Tibial nerve (tissue), 4 donors: ENCODE data around the gene TMCO4. TPM values are rescaled to one million over a fixed set of nuclear protein-coding genes. Genes with fewer than 3 reads are reported as not detected.

Source experiments
- DNase-seq, 2 donors: peaks; one replicate each; pipeline ENCODE4 v3.0.0-alpha.2; 2019; ENCODE audit warnings: low spot score in 2 of 2
- H3K27ac ChIP-seq, 4 donors: fragments of 200-600 bp; sonication (generic) in 3 of 4; one replicate each; pipeline ENCODE4 v1.5.1; 2017 to 2019; ENCODE audit warnings: mild to moderate bottlenecking in 1 of 4
- H3K27me3 ChIP-seq, 2 donors: fragments of 200-600 bp; sonication (generic) in 1 of 2; one replicate each; pipeline versions ENCODE4 v1.5.1 to v1.6.0; 2017 to 2019
- H3K36me3 ChIP-seq, 3 donors: fragments of 200-600 bp; sonication (generic); one replicate each; pipeline ENCODE4 v1.5.1; 2018 to 2019
- H3K4me1 ChIP-seq, 4 donors: fragments of 200-600 bp; sonication (generic) in 3 of 4; one replicate each; pipeline ENCODE4 v1.5.1; 2017 to 2019
- H3K4me3 ChIP-seq, 4 donors: fragments of 200-600 bp; sonication (generic) in 3 of 4; one replicate each; pipeline ENCODE4 v1.5.1; 2017 to 2019; ENCODE audit warnings: mild to moderate bottlenecking in 1 of 4, moderate library complexity in 1 of 4
- H3K9me3 ChIP-seq, 4 donors: fragments of 200-600 bp; sonication (generic) in 3 of 4; one replicate each; pipeline ENCODE4 v1.5.1; 2017 to 2019
- EP300 ChIP-seq, 2 donors: sonication (generic); formaldehyde crosslinking; IDR thresholded peaks; one replicate each; pipeline ENCODE4 v1.6.1; 2017; ENCODE audit warnings: antibody characterized with exemption in 2 of 2, mild to moderate bottlenecking in 1 of 2
- POLR2A ChIP-seq, 2 donors: fragments of 450-650 bp; IDR thresholded peaks; one replicate each; pipeline ENCODE4 v1.6.1; 2017; ENCODE audit warnings: antibody characterized with exemption in 2 of 2, mild to moderate bottlenecking in 2 of 2, moderate library complexity in 2 of 2
- WGBS, 2 donors: methylation state at CpG; one replicate each; pipeline ENCODE4 v1.1.5; 2018; 5-methylcytosine and 5-hydroxymethylcytosine counted together
- total RNA-seq, 4 donors: library from RNA; depleted of rRNA; stranded (reverse); fragments of >200 nt; gene quantifications; one replicate each; pipeline ENCODE4 v1.1.0, GENCODE V29; 2016
- TF ChIP-seq, protein P1 (sequence below), 5 experiments: fragments of 200-600 bp in 3 of 5; fragments of 450-650 bp in 2 of 5; sonication (generic) in 3 of 5; IDR thresholded peaks; one replicate each; pipeline ENCODE4 v1.5.1; 2016 to 2019; ENCODE audit warnings: antibody characterized with exemption in 5 of 5, mild to moderate bottlenecking in 3 of 5, moderate library complexity in 2 of 5

TMCO4 gene
- total RNA-seq, 4 donors from 2014 or later, result 19.3 to 37.5 (median 29.3) TPM

DNA sequence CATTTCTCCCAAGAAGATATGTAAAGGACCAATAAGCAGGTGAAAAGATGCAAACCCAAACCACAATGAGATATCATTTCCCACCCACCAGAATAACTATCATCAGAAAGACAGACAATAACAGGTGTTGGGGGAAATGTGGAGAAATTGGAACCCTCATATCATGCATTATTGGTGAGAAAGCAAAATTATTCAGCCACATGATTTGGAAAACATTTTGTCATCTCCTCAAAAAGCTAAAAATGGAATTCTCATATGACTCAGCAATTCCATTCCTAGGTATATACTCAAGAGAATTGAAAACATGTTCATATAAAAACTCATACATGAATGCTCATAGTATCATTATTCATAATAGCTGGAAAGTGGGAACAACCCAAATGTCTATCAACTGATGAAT, 40.5 kb upstream of the TMCO4 start:
- Histone ChIP-seq H3K27me3 (no peaks in the 10 kb centered on the region), H3K4me1 (peaks cover 0 to 8% (median 3%) of the 10 kb centered on the region in 4 donors), H3K27ac (no peak overlapping the region), H3K9me3 (no peaks in the 10 kb centered on the region), H3K4me3 (no peak overlapping the region), H3K36me3 (no peaks in the 10 kb centered on the region)
- TF ChIP-seq, protein P1, sequence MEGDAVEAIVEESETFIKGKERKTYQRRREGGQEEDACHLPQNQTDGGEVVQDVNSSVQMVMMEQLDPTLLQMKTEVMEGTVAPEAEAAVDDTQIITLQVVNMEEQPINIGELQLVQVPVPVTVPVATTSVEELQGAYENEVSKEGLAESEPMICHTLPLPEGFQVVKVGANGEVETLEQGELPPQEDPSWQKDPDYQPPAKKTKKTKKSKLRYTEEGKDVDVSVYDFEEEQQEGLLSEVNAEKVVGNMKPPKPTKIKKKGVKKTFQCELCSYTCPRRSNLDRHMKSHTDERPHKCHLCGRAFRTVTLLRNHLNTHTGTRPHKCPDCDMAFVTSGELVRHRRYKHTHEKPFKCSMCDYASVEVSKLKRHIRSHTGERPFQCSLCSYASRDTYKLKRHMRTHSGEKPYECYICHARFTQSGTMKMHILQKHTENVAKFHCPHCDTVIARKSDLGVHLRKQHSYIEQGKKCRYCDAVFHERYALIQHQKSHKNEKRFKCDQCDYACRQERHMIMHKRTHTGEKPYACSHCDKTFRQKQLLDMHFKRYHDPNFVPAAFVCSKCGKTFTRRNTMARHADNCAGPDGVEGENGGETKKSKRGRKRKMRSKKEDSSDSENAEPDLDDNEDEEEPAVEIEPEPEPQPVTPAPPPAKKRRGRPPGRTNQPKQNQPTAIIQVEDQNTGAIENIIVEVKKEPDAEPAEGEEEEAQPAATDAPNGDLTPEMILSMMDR (IDR thresholded peaks at IDR 0.05), result no peak
- TF ChIP-seq EP300 (IDR thresholded peaks at IDR 0.05) (no peak), POLR2A (IDR thresholded peaks at IDR 0.05) (no peak)
- no peak for DNase-seq

DNA sequence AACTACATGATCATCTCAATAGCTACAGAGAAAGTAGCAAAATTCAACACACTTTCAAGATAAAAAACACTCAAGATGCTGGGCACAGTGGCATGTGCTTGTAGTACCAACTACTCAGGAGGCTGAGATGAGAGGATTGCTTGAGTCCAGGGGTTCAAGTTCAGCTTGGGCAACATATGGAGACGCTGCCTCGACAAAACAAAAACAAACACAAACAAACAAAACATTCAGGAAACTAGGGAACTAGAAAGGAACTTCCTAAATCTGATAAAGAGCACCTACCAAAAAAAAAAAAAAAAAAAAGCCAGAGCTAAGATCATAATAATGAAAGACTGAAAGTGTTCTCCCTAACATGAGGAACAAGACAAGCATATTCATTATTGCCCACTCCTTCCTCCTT, 38.1 kb upstream of the TMCO4 start:
- no peak for DNase-seq
- H3K27me3 ChIP-seq, result no peaks in the 10 kb centered on the region
- 48 to 75% methylated on average over 2 of the region's 2 CpGs for WGBS, 2 donors

DNA sequence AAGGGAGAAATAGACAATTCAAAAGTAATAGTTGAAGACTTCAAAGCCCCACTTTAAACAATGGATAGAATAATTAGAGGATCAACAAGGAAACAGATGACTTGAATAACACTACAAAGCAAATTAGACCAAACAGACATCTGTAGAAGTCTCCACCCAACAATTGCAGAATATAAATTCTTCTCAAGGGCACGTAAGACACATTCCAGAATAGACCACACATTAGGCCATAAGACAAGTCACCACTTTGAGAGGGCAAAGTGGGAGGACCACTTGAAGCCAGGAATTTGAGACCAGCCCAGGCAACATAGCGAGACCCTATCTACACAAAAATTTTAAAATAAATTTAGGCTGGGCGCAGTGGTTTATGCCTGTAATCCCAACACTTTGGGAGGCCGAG, 35.9 kb upstream of the TMCO4 start:
- no peaks in the 10 kb centered on the region for H3K4me1 ChIP-seq
- H3K27me3 ChIP-seq, result peaks cover 0 to 8% of the 10 kb centered on the region in 2 donors
- WGBS, 2 donors, result 88 to 90% methylated on average over 4 of the region's 4 CpGs

More for the DNA sequence above, 38.1 kb upstream of the TMCO4 start:
- Histone ChIP-seq H3K4me1 (no peaks in the 10 kb centered on the region), H3K9me3 (no peaks in the 10 kb centered on the region), H3K4me3 (no peak overlapping the region), H3K27ac (no peak overlapping the region), H3K36me3 (no peaks in the 10 kb centered on the region)
- no peak for TF ChIP-seq POLR2A (IDR thresholded peaks at IDR 0.05)

DNA sequence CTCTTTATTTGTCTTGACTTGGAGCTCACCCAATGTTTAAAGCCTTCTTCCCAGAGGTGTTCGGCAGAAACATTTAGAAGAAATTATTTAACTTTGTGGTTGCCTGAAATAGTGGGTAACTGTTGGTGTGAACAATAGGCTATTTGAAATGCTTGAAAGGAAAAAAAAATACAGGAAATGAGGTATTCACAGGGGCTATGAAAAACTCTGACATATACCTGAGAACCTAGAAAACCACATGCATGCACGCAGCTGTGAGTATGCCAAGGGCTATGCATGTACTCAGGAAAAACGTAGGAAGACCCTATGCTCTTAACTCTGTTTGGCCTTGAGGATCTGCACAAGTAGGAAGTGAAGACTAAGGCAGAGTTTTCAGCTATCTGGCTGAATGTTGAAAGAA, 31.7 kb upstream of the TMCO4 start:
- Histone ChIP-seq H3K9me3 (peaks cover 0 to 6% (median 0%) of the 10 kb centered on the region in 4 donors), H3K27me3 (peaks cover 0 to 8% of the 10 kb centered on the region in 2 donors), H3K4me1 (no peaks in the 10 kb centered on the region), H3K36me3 (no peaks in the 10 kb centered on the region), H3K27ac (no peak overlapping the region), H3K4me3 (no peak overlapping the region)
- TF ChIP-seq, protein P1 (IDR thresholded peaks at IDR 0.05), result no peak
- TF ChIP-seq EP300 (IDR thresholded peaks at IDR 0.05), result no peak
- no peak for TF ChIP-seq POLR2A (IDR thresholded peaks at IDR 0.05)
- DNase-seq, result no peak
- WGBS, 2 donors, result 77 to 78% methylated on average over 3 of the region's 3 CpGs

More for the DNA sequence above, 35.9 kb upstream of the TMCO4 start:
- peaks cover 0 to 6% (median 0%) of the 10 kb centered on the region in 4 donors for H3K9me3 ChIP-seq
- no peak for DNase-seq
- H3K27ac ChIP-seq, result no peak overlapping the region
- H3K36me3 ChIP-seq, result no peaks in the 10 kb centered on the region
- TF ChIP-seq EP300 (IDR thresholded peaks at IDR 0.05), result no peak
- TF ChIP-seq POLR2A (IDR thresholded peaks at IDR 0.05), result no peak
- TF ChIP-seq, protein P1 (IDR thresholded peaks at IDR 0.05), result no peak
- no peak overlapping the region for H3K4me3 ChIP-seq

DNA sequence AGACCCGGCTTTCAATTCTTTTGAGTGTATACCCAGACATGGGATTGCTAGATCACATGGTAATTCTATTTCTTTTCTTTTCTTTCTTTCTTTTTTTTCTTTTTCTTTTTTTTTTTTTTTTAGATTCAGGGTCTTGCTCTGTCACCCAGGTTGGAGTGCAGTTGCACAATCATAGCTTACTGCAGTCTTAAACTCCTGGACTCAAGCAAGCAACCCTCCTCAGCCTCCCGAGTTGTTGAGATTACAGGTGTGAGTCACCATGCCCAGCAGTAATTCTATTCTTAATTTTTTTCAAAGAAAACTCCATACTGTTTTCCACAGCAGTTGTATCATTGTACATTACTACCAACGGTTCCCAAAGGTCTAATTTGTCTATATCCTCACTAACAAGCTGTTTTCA, 28.8 kb upstream of the TMCO4 start:
- no peak for TF ChIP-seq POLR2A (IDR thresholded peaks at IDR 0.05)
- no peak for TF ChIP-seq EP300 (IDR thresholded peaks at IDR 0.05)
- TF ChIP-seq, protein P1 (IDR thresholded peaks at IDR 0.05), result no peak
- H3K4me1 ChIP-seq, result no peaks in the 10 kb centered on the region
- peaks cover 0 to 6% (median 0%) of the 10 kb centered on the region in 4 donors for H3K9me3 ChIP-seq
- H3K27me3 ChIP-seq, result peaks cover 0 to 8% of the 10 kb centered on the region in 2 donors
- no peaks in the 10 kb centered on the region for H3K36me3 ChIP-seq
- H3K27ac ChIP-seq, result no peak overlapping the region
- 82 to 84% methylated on average over 3 of the region's 3 CpGs for WGBS, 2 donors
- H3K4me3 ChIP-seq, result no peak overlapping the region
- no peak for DNase-seq

DNA sequence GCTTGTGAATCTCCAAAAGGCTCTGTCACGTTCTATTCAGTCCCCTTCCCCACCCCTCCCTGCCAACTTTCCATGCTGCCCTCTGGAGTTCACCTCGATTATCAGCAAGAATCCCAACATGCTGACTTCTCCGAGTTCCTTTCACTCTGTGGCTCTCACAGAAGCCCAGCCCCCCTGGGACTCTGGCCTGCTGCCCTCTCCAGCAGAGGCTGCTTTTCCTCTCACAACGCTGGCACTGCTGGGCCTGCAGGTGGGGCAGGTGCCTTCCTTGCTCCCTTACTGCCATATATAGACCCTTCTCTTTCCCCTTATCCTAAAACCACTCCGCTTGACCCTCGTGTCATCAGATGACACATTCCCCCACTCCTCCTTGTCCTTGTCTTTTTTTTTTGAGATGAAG, 25.6 kb upstream of the TMCO4 start:
- no peak for DNase-seq
- no peaks in the 10 kb centered on the region for H3K36me3 ChIP-seq
- no peak for TF ChIP-seq EP300 (IDR thresholded peaks at IDR 0.05)
- TF ChIP-seq, protein P1 (IDR thresholded peaks at IDR 0.05), result no peak
- no peak for TF ChIP-seq POLR2A (IDR thresholded peaks at IDR 0.05)
- 28 to 29% methylated on average over 6 of the region's 6 CpGs for WGBS, 2 donors
- H3K27me3 ChIP-seq, result no peaks in the 10 kb centered on the region
- no peaks in the 10 kb centered on the region for H3K4me1 ChIP-seq
- H3K4me3 ChIP-seq, result no peak overlapping the region
- H3K27ac ChIP-seq, result no peak overlapping the region
- H3K9me3 ChIP-seq, result no peaks in the 10 kb centered on the region
